Neuronal stem cell (in vitro differentiated cells): ENCODE measurements around the gene NSUN6. TPM values are rescaled to one million over a fixed set of nuclear protein-coding genes. Genes with fewer than 3 reads are reported as not detected.
A peak's percentile ranks its signal among the peaks of the same experiment; 100 is the strongest.

ENCODE experiments used
- DNase-seq: peaks from one replicate; pipeline ENCODE4 v3.0.0-alpha.2; 2013; ENCODE audit warnings: low spot score
- H2AFZ ChIP-seq: one replicate; pipeline ENCODE4 v1.6.1; 2013; ENCODE audit warnings: mild to moderate bottlenecking, low read length, inconsistent platforms
- H2AK5ac ChIP-seq: 2 replicates; pipeline ENCODE4 v1.6.1; 2013; ENCODE audit warnings: low read depth, mild to moderate bottlenecking, inconsistent platforms, low read length, moderate library complexity, mixed read lengths
- H2BK120ac ChIP-seq: 2 replicates; pipeline ENCODE4 v1.6.1; 2013; ENCODE audit warnings: low read depth, mild to moderate bottlenecking, inconsistent platforms, low read length, moderate library complexity, mixed read lengths
- H2BK12ac ChIP-seq: one replicate; pipeline ENCODE4 v1.6.1; 2013; ENCODE audit warnings: low read length, inconsistent platforms
- H2BK15ac ChIP-seq: 2 replicates; pipeline ENCODE4 v1.6.1; 2013; ENCODE audit warnings: mild to moderate bottlenecking, low read length, inconsistent platforms, mixed read lengths
- H2BK5ac ChIP-seq: one replicate; pipeline ENCODE4 v1.6.1; 2013; ENCODE audit warnings: inconsistent platforms, mild to moderate bottlenecking, low read length, moderate library complexity
- H3K14ac ChIP-seq: one replicate; pipeline ENCODE4 v1.6.1; 2013; ENCODE audit warnings: low read length, inconsistent platforms
- H3K18ac ChIP-seq: 2 replicates; pipeline ENCODE4 v1.6.1; 2013; ENCODE audit warnings: low read length, inconsistent platforms
- H3K23ac ChIP-seq: 2 replicates; pipeline ENCODE4 v1.6.1; 2013; ENCODE audit warnings: low read depth, mild to moderate bottlenecking, mixed read lengths, low read length, inconsistent platforms; ENCODE audit not compliant: poor library complexity
- H3K27ac ChIP-seq: replicated peaks from 3 replicates; pipeline ENCODE4 v1.5.1; 2013; ENCODE audit warnings: low read length, inconsistent platforms
- H3K27me3 ChIP-seq, 3 experiments: 2 replicates each; pipeline ENCODE4 v1.6.1; 2013; ENCODE audit warnings: low read length in 3 of 3, mild to moderate bottlenecking in 2 of 3, inconsistent platforms in 1 of 3, low read depth in 1 of 3, mixed read lengths in 1 of 3, moderate library complexity in 1 of 3; ENCODE audit not compliant: control insufficient read depth in 3 of 3, insufficient read depth in 3 of 3
- H3K36me3 ChIP-seq, 2 donors: replicated peaks in 1 of 2; 2 replicates each; pipeline ENCODE4 v1.6.1; 2013; ENCODE audit warnings: low read length in 2 of 2; ENCODE audit not compliant: control insufficient read depth in 2 of 2, insufficient read depth in 2 of 2
- H3K4ac ChIP-seq: 2 replicates; pipeline ENCODE4 v1.6.1; 2013; ENCODE audit warnings: inconsistent platforms, mild to moderate bottlenecking, low read length, moderate library complexity
- H3K4me1 ChIP-seq, 2 donors: 1 replicate in 1 of 2; 2 replicates in 1 of 2; pipeline ENCODE4 v1.6.1; 2013; ENCODE audit warnings: low read length in 2 of 2, low read depth in 1 of 2; ENCODE audit not compliant: control insufficient read depth in 2 of 2, insufficient read depth in 1 of 2
- H3K4me2 ChIP-seq: one replicate; pipeline ENCODE4 v1.6.1; 2013; ENCODE audit warnings: mild to moderate bottlenecking, low read length, inconsistent platforms; ENCODE audit not compliant: insufficient read depth, poor library complexity, severe bottlenecking
- H3K4me3 ChIP-seq, 2 donors: 2 replicates each; pipeline ENCODE4 v1.5.1; 2013; ENCODE audit warnings: low read length in 2 of 2, mild to moderate bottlenecking in 2 of 2, inconsistent platforms in 1 of 2, moderate library complexity in 1 of 2
- H3K79me1 ChIP-seq: one replicate; pipeline ENCODE4 v1.6.1; 2013; ENCODE audit warnings: low read depth, mild to moderate bottlenecking, inconsistent platforms, low read length, moderate library complexity
- H3K9ac ChIP-seq: one replicate; pipeline ENCODE4 v1.6.1; 2013; ENCODE audit warnings: mild to moderate bottlenecking, low read depth, low read length, inconsistent platforms; ENCODE audit not compliant: poor library complexity
- H3K9me3 ChIP-seq, 2 donors: replicated peaks in 1 of 2; 2 replicates each; pipeline versions ENCODE3 to v1.6.1; 2013; ENCODE audit warnings: low read length in 2 of 2, mild to moderate bottlenecking in 2 of 2, inconsistent platforms in 1 of 2, low read depth in 1 of 2, mixed read lengths in 1 of 2, moderate library complexity in 1 of 2; ENCODE audit not compliant: control insufficient read depth in 2 of 2, insufficient read depth in 1 of 2
- H4K8ac ChIP-seq: one replicate; pipeline ENCODE4 v1.6.1; 2013; ENCODE audit warnings: low read depth, mild to moderate bottlenecking, inconsistent platforms, low read length, moderate library complexity
- H4K91ac ChIP-seq: one replicate; pipeline ENCODE4 v1.6.1; 2013; ENCODE audit warnings: low read length, low read depth, mild to moderate bottlenecking, inconsistent platforms; ENCODE audit not compliant: poor library complexity
- WGBS, 2 donors: extraction: QIAGEN DNeasy Blood & Tissue Kit; methylation state at CpG; one replicate each; pipeline ENCODE4 v1.1.7; 2013; ENCODE audit warnings: missing lambda C conversion rate in 2 of 2, mixed read lengths in 1 of 2; ENCODE audit not compliant: insufficient read length in 2 of 2, insufficient replicate concordance in 1 of 2; ENCODE audit errors: extremely low coverage in 2 of 2; 5-methylcytosine and 5-hydroxymethylcytosine counted together
- polyA plus RNA-seq, 2 experiments: library from polyadenylated mRNA; stranded (reverse); fragments of 200-250 nt; gene quantifications; one replicate each; pipeline ENCODE4 v1.2.3, GENCODE V29; 2013

NSUN6 gene
- 15.5 TPM for polyA plus RNA-seq (2013, experiment 1 of 2)
- 16.1 TPM for polyA plus RNA-seq (2013, experiment 2 of 2)

GRCh38 chr10:18651324-18652007 is at the start of gene NSUN6:
Gene NSUN6 (minus strand): TSS chr10:18651587. CDS start chr10:18651203, 384 bp downstream.
- H3K14ac ChIP-seq = no peak within 1 kb of the TSS
- no peak within 1 kb of the TSS for H2BK15ac ChIP-seq
- H3K36me3 ChIP-seq = peaks cover 0 to 35% of the 10 kb centered on the region in 2 donors
- DNase-seq = peak; percentile 77
- H3K4ac ChIP-seq = no peak within 1 kb of the TSS
- peak within 1 kb of the TSS; percentile 78 for H4K8ac ChIP-seq
- peak within 1 kb of the TSS; percentile 55 for H3K27ac ChIP-seq
- no peak within 1 kb of the TSS for H2BK120ac ChIP-seq
- H2BK12ac ChIP-seq = no peak within 1 kb of the TSS
- H3K79me1 ChIP-seq = no peaks in the 10 kb centered on the region
- no peak within 1 kb of the TSS for H2BK5ac ChIP-seq
- H3K18ac ChIP-seq = peak within 1 kb of the TSS; percentile 89
- WGBS, 2 donors = no CpG with 5 or more reads among the region's 39 CpGs
- H4K91ac ChIP-seq = no peak within 1 kb of the TSS
- no peaks in the 10 kb centered on the region for H3K9me3 ChIP-seq
- H2AK5ac ChIP-seq = no peak within 1 kb of the TSS
- no peaks in the 10 kb centered on the region for H3K27me3 ChIP-seq
- peaks cover 0 to 8% of the 10 kb centered on the region in 2 donors for H3K4me1 ChIP-seq
- peak within 1 kb of the TSS; percentile 95 for H2AFZ ChIP-seq
- peak within 1 kb of the TSS; percentile 84 to 94 for H3K4me3 ChIP-seq
- H3K4me2 ChIP-seq = peak within 1 kb of the TSS; percentile 62
- H3K23ac ChIP-seq = peak within 1 kb of the TSS; percentile 25
- H3K9ac ChIP-seq = peak within 1 kb of the TSS; percentile 80

DNA sequence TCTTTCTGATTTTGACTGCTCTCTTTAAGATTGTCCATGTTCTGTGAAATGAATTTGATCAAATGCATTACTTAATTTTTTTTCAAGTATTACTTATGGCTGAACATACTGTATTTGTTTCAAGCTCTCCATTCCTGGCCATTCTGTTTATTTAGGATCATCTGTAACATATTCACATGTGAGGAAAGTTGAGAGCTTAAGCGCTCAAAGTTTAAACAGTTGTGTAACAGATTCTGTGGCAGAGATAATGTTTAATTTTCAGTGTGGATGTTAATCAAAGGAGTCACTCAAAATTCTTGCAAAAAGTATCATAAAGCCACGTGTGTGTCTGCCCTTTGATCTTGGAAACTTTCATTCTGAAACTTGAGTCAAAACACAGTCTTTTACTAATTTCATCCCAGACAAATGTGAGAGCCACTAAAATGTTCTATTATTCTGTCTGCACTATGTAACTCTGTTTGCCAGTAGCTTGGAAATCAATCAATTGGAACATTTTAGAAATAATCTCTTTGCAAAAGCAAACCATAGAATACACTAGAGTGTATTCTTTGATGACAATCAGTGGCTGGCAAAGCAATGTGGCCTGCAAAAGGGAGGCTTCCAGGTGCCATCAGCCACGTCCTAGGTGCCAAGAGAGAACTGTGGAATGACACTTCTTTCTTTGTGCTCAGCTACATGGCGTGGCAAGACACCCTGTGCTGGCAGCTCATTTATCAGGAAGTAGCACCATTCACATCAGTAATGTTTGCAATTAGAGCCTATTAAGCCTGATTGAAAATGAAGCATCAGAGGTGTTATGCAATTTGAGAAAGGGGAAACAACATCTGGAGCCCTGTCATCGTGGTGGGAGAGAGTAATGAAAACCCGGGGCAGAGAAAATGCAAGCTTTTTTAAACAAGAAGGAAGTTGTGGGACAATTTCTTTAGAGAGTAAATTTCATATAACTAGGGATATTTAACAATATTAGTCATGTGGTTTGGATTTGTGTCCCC is 48.8 kb upstream of the NSUN6 start:
- Histone ChIP-seq H3K14ac (no peak overlapping the region), H2BK15ac (no peak overlapping the region), H3K79me1 (no peaks in the 10 kb centered on the region), H2BK12ac (no peak overlapping the region), H4K91ac (no peak overlapping the region), H3K18ac (no peak overlapping the region), H3K4me1 (no peaks in the 10 kb centered on the region), H3K27me3 (peaks cover 0 to 2% (median 0%) of the 10 kb centered on the region in 3 experiments), H2BK120ac (no peak overlapping the region), H2BK5ac (no peak overlapping the region), H3K9ac (no peak overlapping the region), H3K4ac (no peak overlapping the region), H3K36me3 (no peaks in the 10 kb centered on the region), H2AFZ (no peak overlapping the region), H4K8ac (no peak overlapping the region), H3K4me2 (no peak overlapping the region), H2AK5ac (no peak overlapping the region), H3K4me3 (no peak overlapping the region), H3K9me3 (peaks cover 0 to 2% of the 10 kb centered on the region in 2 donors), H3K23ac (no peak overlapping the region), H3K27ac (no peak overlapping the region)
- WGBS, 2 donors = no CpG with 5 or more reads among the region's 6 CpGs
- no peak for DNase-seq

DNA sequence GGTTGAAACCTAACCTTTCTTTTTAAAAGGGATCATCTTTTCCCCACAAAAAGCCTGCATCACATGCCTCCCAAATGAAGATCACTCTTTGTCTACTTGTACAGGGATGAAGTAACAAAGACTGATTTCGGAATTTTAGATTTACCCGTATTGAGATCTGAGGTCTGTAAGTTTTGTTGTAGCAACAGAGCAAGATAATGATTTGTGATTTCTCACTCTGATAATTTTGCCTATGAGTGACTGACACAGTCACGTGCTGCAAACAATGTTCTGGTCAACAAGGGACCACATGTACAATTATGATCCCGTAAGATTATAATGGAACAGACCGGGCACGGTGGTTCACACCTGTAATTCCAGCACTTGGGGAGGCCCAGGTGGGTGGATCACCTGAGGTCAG is 39.2 kb upstream of the NSUN6 start:
- no peak overlapping the region for H2AFZ ChIP-seq
- no peak overlapping the region for H3K4ac ChIP-seq
- no peak overlapping the region for H2BK12ac ChIP-seq
- no CpG with 5 or more reads among the region's 6 CpGs for WGBS, 2 donors
- H3K23ac ChIP-seq = no peak overlapping the region
- no peaks in the 10 kb centered on the region for H3K4me1 ChIP-seq
- no peak overlapping the region for H3K18ac ChIP-seq
- H4K91ac ChIP-seq = no peak overlapping the region
- no peak overlapping the region for H3K9ac ChIP-seq
- H2AK5ac ChIP-seq = no peak overlapping the region
- no peak overlapping the region for H3K4me3 ChIP-seq
- H2BK120ac ChIP-seq = no peak overlapping the region
- H3K27me3 ChIP-seq = no peaks in the 10 kb centered on the region
- no peak overlapping the region for H3K14ac ChIP-seq
- H2BK15ac ChIP-seq = no peak overlapping the region
- H3K4me2 ChIP-seq = no peak overlapping the region
- no peak overlapping the region for H3K27ac ChIP-seq
- no peaks in the 10 kb centered on the region for H3K9me3 ChIP-seq
- H3K36me3 ChIP-seq = no peaks in the 10 kb centered on the region
- H3K79me1 ChIP-seq = no peaks in the 10 kb centered on the region
- DNase-seq = no peak
- no peak overlapping the region for H4K8ac ChIP-seq
- H2BK5ac ChIP-seq = no peak overlapping the region

DNA sequence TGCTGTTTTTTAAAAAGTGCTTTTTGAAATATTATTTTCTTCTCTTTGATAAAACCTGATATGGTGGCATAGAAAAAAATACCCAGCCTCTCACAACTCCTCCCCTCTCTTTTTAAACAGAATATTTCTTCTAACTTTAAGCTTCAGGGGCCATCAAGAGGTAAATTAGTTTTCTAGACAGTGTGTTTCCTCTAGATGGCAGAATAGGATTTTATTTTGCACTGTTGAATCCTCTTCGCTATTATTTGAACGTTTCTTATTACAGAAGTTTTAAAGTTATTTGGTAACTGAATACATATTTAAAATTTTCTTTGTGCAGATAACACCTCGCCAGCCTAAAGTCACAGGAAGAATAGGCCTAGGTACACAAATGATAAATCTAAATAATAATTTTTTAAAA is 38.1 kb upstream of the NSUN6 start:
- Histone ChIP-seq H3K36me3 (no peaks in the 10 kb centered on the region), H2BK5ac (no peak overlapping the region), H3K79me1 (no peaks in the 10 kb centered on the region), H4K91ac (no peak overlapping the region), H2BK15ac (no peak overlapping the region), H3K4me3 (no peak overlapping the region), H2AFZ (no peak overlapping the region), H2AK5ac (no peak overlapping the region), H3K27me3 (no peaks in the 10 kb centered on the region), H3K14ac (no peak overlapping the region), H3K4me2 (no peak overlapping the region), H3K4me1 (no peaks in the 10 kb centered on the region), H2BK120ac (no peak overlapping the region), H3K27ac (no peak overlapping the region), H3K9ac (no peak overlapping the region), H3K4ac (no peak overlapping the region), H2BK12ac (no peak overlapping the region), H3K9me3 (no peaks in the 10 kb centered on the region), H3K18ac (no peak overlapping the region), H3K23ac (no peak overlapping the region), H4K8ac (no peak overlapping the region)
- peak; percentile 4 for DNase-seq
- no CpG with 5 or more reads among the region's 3 CpGs for WGBS, 2 donors
